PFSK-1 (cell line): ENCODE results near the gene SPP2.

ENCODE experiments used
- FOXP2 ChIP-seq: optimal IDR thresholded peaks from 2 replicates; pipeline ENCODE3; 2011; ENCODE audit warnings: borderline replicate concordance, control low read depth, inconsistent platforms; ENCODE audit not compliant: insufficient read depth; ENCODE audit errors: extremely low read length, extremely low read depth
- POLR2AphosphoS5 ChIP-seq: IDR thresholded peaks from 2 replicates; pipeline ENCODE4 v1.6.1; 2012; ENCODE audit warnings: low read depth, mild to moderate bottlenecking, control low read depth, low read length, moderate library complexity
- REST ChIP-seq, 2 experiments: IDR thresholded peaks; 2 replicates each; pipeline versions ENCODE4 v1.6.1 to v1.8.0; 2011 to 2012; ENCODE audit warnings: low read depth in 2 of 2, low read length in 2 of 2, control low read depth in 1 of 2, inconsistent platforms in 1 of 2, mild to moderate bottlenecking in 1 of 2, moderate library complexity in 1 of 2; ENCODE audit not compliant: insufficient read depth in 1 of 2
- SIN3A ChIP-seq: IDR thresholded peaks from 2 replicates; pipeline ENCODE4 v1.6.1; 2012; ENCODE audit warnings: mild to moderate bottlenecking, low read length, moderate library complexity, borderline replicate concordance; ENCODE audit not compliant: insufficient read depth
- TAF1 ChIP-seq: IDR thresholded peaks from 2 replicates; pipeline ENCODE4 v1.6.1; 2012; ENCODE audit warnings: low read length, control low read depth, borderline replicate concordance; ENCODE audit not compliant: insufficient read depth

The SPP2 gene

GRCh38 chr2:234075518-234075915, 25.0 kb downstream of the SPP2 start:
- TF ChIP-seq FOXP2 (no peak), SIN3A (no peak), POLR2AphosphoS5 (no peak), TAF1 (no peak), REST (IDR thresholded peaks at IDR 0.05; ENCODE audit: insufficient read depth in 1 of 2, low read depth in 2 of 2, low read length in 2 of 2) (no peak)

GRCh38 chr2:234075947-234076346, 25.4 kb downstream of the SPP2 start:
- no peak for TF ChIP-seq POLR2AphosphoS5
- TF ChIP-seq FOXP2, result no peak
- TF ChIP-seq SIN3A, result no peak
- no peak for TF ChIP-seq REST (IDR thresholded peaks at IDR 0.05; ENCODE audit: insufficient read depth in 1 of 2, low read depth in 2 of 2, low read length in 2 of 2)

- TF ChIP-seq TAF1, result no peak
- TF ChIP-seq FOXP2, result no peak
- no peak for TF ChIP-seq SIN3A
- no peak for TF ChIP-seq REST (IDR thresholded peaks at IDR 0.05; ENCODE audit: insufficient read depth in 1 of 2, low read depth in 2 of 2, low read length in 2 of 2)
Measured at GRCh38 chr2:234076451-234076850, 25.9 kb downstream of the SPP2 start.

GRCh38 chr2:234078129-234078528, 27.6 kb downstream of the SPP2 start:
- TF ChIP-seq TAF1 (no peak), REST (IDR thresholded peaks at IDR 0.05; ENCODE audit: insufficient read depth in 1 of 2, low read depth in 2 of 2, low read length in 2 of 2) (no peak), FOXP2 (no peak), SIN3A (no peak), POLR2AphosphoS5 (no peak)
